KOPT-K1 (cell line): ENCODE results near the gene SLC25A13.
A peak's percentile ranks its signal among the peaks of the same experiment; 100 is the strongest.
"Not testable (repeated sequence)": the region's sequence is repeated elsewhere in the genome, so short reads cannot be mapped to it uniquely, and the experiment has no call there.

Experiments used
- H3K27ac ChIP-seq: fragments of 200-600 bp; sonication (generic); 2 replicates; pipeline ENCODE4 v1.5.1; 2016; ENCODE audit warnings: antibody characterized with exemption, mild to moderate bottlenecking, low read depth, low read length; ENCODE audit not compliant: poor library complexity, severe bottlenecking
- H3K36me3 ChIP-seq: fragments of 200-600 bp; sonication (generic); 2 replicates; pipeline ENCODE4 v1.5.1; 2017; ENCODE audit warnings: antibody characterized with exemption, mild to moderate bottlenecking, low read length, moderate library complexity; ENCODE audit not compliant: insufficient read depth
- H3K9me3 ChIP-seq: fragments of 200-600 bp; sonication (generic); 2 replicates; pipeline ENCODE4 v1.5.1; 2017; ENCODE audit warnings: antibody characterized with exemption, low read length, mild to moderate bottlenecking; ENCODE audit not compliant: insufficient read depth, poor library complexity, severe bottlenecking

SLC25A13 gene

GRCh38 chr7:96321658-96322372, at the start of gene SLC25A13:
Gene SLC25A13 (minus strand): TSS chr7:96322098. CDS start chr7:96321956, 142 bp downstream.
- Histone ChIP-seq H3K36me3 (no peaks in the 10 kb centered on the region), H3K27ac (peak within 1 kb of the TSS; percentile 74), H3K9me3 (no peaks in the 10 kb centered on the region)

- not testable (repeated sequence) for H3K36me3 ChIP-seq, H3K27ac ChIP-seq, H3K9me3 ChIP-seq
Measured at GRCh38 chr7:96365916-96366315, 44.0 kb upstream of the SLC25A13 start.

- no peaks in the 10 kb centered on the region for H3K36me3 ChIP-seq
- no peak overlapping the region for H3K27ac ChIP-seq
- no peaks in the 10 kb centered on the region for H3K9me3 ChIP-seq
Measured at GRCh38 chr7:96361116-96361857, 39.4 kb upstream of the SLC25A13 start.

GRCh38 chr7:96359876-96360275, 38.0 kb upstream of the SLC25A13 start:
- Histone ChIP-seq H3K36me3 (no peaks in the 10 kb centered on the region), H3K27ac (no peak overlapping the region), H3K9me3 (no peaks in the 10 kb centered on the region)

GRCh38 chr7:96358236-96358971, 36.5 kb upstream of the SLC25A13 start:
- not testable (repeated sequence) for H3K36me3 ChIP-seq, H3K27ac ChIP-seq, H3K9me3 ChIP-seq

- Histone ChIP-seq H3K9me3 (no peaks in the 10 kb centered on the region), H3K27ac (no peak overlapping the region), H3K36me3 (no peaks in the 10 kb centered on the region)
Measured at GRCh38 chr7:96355990-96356506, 34.1 kb upstream of the SLC25A13 start.

GRCh38 chr7:96354881-96355280, 33.0 kb upstream of the SLC25A13 start:
- no peaks in the 10 kb centered on the region for H3K36me3 ChIP-seq
- no peaks in the 10 kb centered on the region for H3K9me3 ChIP-seq
- H3K27ac ChIP-seq = no peak overlapping the region

- Histone ChIP-seq H3K36me3 (no peaks in the 10 kb centered on the region), H3K27ac (no peak overlapping the region), H3K9me3 (no peaks in the 10 kb centered on the region)
Measured at GRCh38 chr7:96349572-96349971, 27.7 kb upstream of the SLC25A13 start.

- H3K9me3 ChIP-seq = no peaks in the 10 kb centered on the region
- H3K27ac ChIP-seq = no peak overlapping the region
- H3K36me3 ChIP-seq = no peaks in the 10 kb centered on the region
Measured at GRCh38 chr7:96347471-96347870, 25.6 kb upstream of the SLC25A13 start.

GRCh38 chr7:96346293-96346953, 24.5 kb upstream of the SLC25A13 start:
- Histone ChIP-seq H3K27ac (no peak overlapping the region), H3K36me3 (no peaks in the 10 kb centered on the region), H3K9me3 (no peaks in the 10 kb centered on the region)

GRCh38 chr7:96344236-96344635, 22.3 kb upstream of the SLC25A13 start:
- H3K9me3 ChIP-seq = no peaks in the 10 kb centered on the region
- H3K36me3 ChIP-seq = no peaks in the 10 kb centered on the region
- H3K27ac ChIP-seq = no peak overlapping the region

GRCh38 chr7:96342049-96342448, 20.2 kb upstream of the SLC25A13 start:
- H3K9me3 ChIP-seq = no peaks in the 10 kb centered on the region
- H3K27ac ChIP-seq = no peak overlapping the region
- H3K36me3 ChIP-seq = no peaks in the 10 kb centered on the region

GRCh38 chr7:96337519-96337918, 15.6 kb upstream of the SLC25A13 start:
- Histone ChIP-seq H3K36me3 (no peaks in the 10 kb centered on the region), H3K27ac (no peak overlapping the region), H3K9me3 (no peaks in the 10 kb centered on the region)

GRCh38 chr7:96332325-96332724, 10.4 kb upstream of the SLC25A13 start:
- no peaks in the 10 kb centered on the region for H3K9me3 ChIP-seq
- no peak overlapping the region for H3K27ac ChIP-seq
- no peaks in the 10 kb centered on the region for H3K36me3 ChIP-seq

- Histone ChIP-seq H3K27ac (no peak overlapping the region), H3K36me3 (no peaks in the 10 kb centered on the region)
Measured at GRCh38 chr7:96331775-96332174, 9.9 kb upstream of the SLC25A13 start.

More at GRCh38 chr7:96331775-96332174, 9.9 kb upstream of the SLC25A13 start:
- no peaks in the 10 kb centered on the region for H3K9me3 ChIP-seq
